ENCODE measurements around the gene LUZP1.

- TF ChIP-seq POLR2A (IDR thresholded peaks at IDR 0.05) (no peak), POLR2AphosphoS5 (IDR thresholded peaks at IDR 0.05) (no peak), CTCF (IDR thresholded peaks at IDR 0.05) (no peak)
Measured at GRCh38 chr1:23083714-23084480, 84.8 kb downstream of the LUZP1 start.

Data from suprapubic skin (tissue), 4 donors.